OCI-LY7 (cell line): ENCODE results near the gene PAX3.

Source experiments
- CTCF ChIP-seq: fragments of 200-600 bp; sonication (generic); conservative IDR thresholded peaks from 2 replicates; pipeline ENCODE4 v1.5.1; 2014; ENCODE audit warnings: mild to moderate bottlenecking, antibody characterized with exemption, low read length, moderate library complexity, mixed read lengths
- EZH2phosphoT487 ChIP-seq: fragments of 200-600 bp; sonication (generic); IDR thresholded peaks from 2 replicates; pipeline ENCODE4 v1.6.1; 2018; ENCODE audit warnings: low read depth, borderline replicate concordance, mild to moderate bottlenecking, mixed run types, antibody characterized with exemption, low read length, moderate library complexity, mixed read lengths

GRCh38 chr2:222256250-222256649 lies 42.5 kb downstream of the PAX3 start:
- no peak for TF ChIP-seq CTCF
- no peak for TF ChIP-seq EZH2phosphoT487
